Peyer's patch (tissue), 4 donors: Measurements from ENCODE around the gene HSPA4.

Experiments
- CTCF ChIP-seq, 6 experiments: fragments of 450-650 bp in 4 of 6; fragments of 200-600 bp in 2 of 6; sonication (generic) in 1 of 6; IDR thresholded peaks; one replicate each; pipeline ENCODE4 v1.5.1; 2017 to 2019; ENCODE audit warnings: antibody characterized with exemption in 6 of 6, mild to moderate bottlenecking in 3 of 6, moderate library complexity in 1 of 6
- POLR2A ChIP-seq, 2 donors: fragments of 450-650 bp; IDR thresholded peaks; one replicate each; pipeline ENCODE4 v1.5.1; 2017; ENCODE audit warnings: antibody characterized with exemption in 2 of 2, mild to moderate bottlenecking in 2 of 2, moderate library complexity in 2 of 2

- TF ChIP-seq CTCF (IDR thresholded peaks at IDR 0.05) (no peak), POLR2A (IDR thresholded peaks at IDR 0.05) (no peak)
These were observed 14.2 kb downstream of the HSPA4 start for GRCh38 chr5:133066045-133066444.
